COLO668 (cell line): Measurements from ENCODE around the gene FUT9.

Source experiments
- DNase-seq: peaks from one replicate; lab custom pipeline; 2025; ENCODE audit not compliant: unreplicated experiment; lab: John Stamatoyannopoulos, UW

FUT9 gene

GRCh38 chr6:96066376-96066775 lies 50.6 kb downstream of the FUT9 start:
- DNase-seq: no peak

- DNase-seq: no peak
Measured at GRCh38 chr6:96073555-96073954, 57.8 kb downstream of the FUT9 start.

- DNase-seq: no peak
Measured at GRCh38 chr6:96074006-96074405, 58.2 kb downstream of the FUT9 start.

- DNase-seq: no peak
Measured at GRCh38 chr6:96075826-96076225, 60.1 kb downstream of the FUT9 start.

- DNase-seq: no peak
Measured at GRCh38 chr6:96086745-96087144, 71.0 kb downstream of the FUT9 start.

GRCh38 chr6:96089173-96089572 lies 73.4 kb downstream of the FUT9 start:
- no peak for DNase-seq

GRCh38 chr6:96094077-96094476 lies 78.3 kb downstream of the FUT9 start:
- no peak for DNase-seq

GRCh38 chr6:96099069-96099468 lies 83.3 kb downstream of the FUT9 start:
- DNase-seq: no peak

GRCh38 chr6:96101564-96101963 lies 85.8 kb downstream of the FUT9 start:
- no peak for DNase-seq

- DNase-seq: no peak
Measured at GRCh38 chr6:96104910-96105309, 89.1 kb downstream of the FUT9 start.

- DNase-seq: no peak
Measured at GRCh38 chr6:96110878-96111277, 95.1 kb downstream of the FUT9 start.

GRCh38 chr6:96116674-96117073 lies 100.9 kb downstream of the FUT9 start:
- DNase-seq: no peak

GRCh38 chr6:96124778-96125177 lies 109.0 kb downstream of the FUT9 start:
- DNase-seq: no peak

GRCh38 chr6:96138406-96138805 lies 122.6 kb downstream of the FUT9 start:
- no peak for DNase-seq

GRCh38 chr6:96142142-96142541 lies 126.4 kb downstream of the FUT9 start:
- DNase-seq: no peak

- no peak for DNase-seq
Measured at GRCh38 chr6:96150431-96150830, 134.7 kb downstream of the FUT9 start.

GRCh38 chr6:96151707-96152106 lies 135.9 kb downstream of the FUT9 start:
- no peak for DNase-seq

GRCh38 chr6:96152114-96152708 lies 136.4 kb downstream of the FUT9 start:
- no peak for DNase-seq

- DNase-seq: no peak
Measured at GRCh38 chr6:96153775-96154174, 138.0 kb downstream of the FUT9 start.

- DNase-seq: no peak
Measured at GRCh38 chr6:96156425-96156824, 140.7 kb downstream of the FUT9 start.

GRCh38 chr6:96157018-96157565 lies 141.3 kb downstream of the FUT9 start:
- DNase-seq: no peak

- no peak for DNase-seq
Measured at GRCh38 chr6:96162711-96163120, 146.9 kb downstream of the FUT9 start.

GRCh38 chr6:96164802-96165201 lies 149.0 kb downstream of the FUT9 start:
- DNase-seq: no peak
